Suprapubic skin (tissue), 4 donors: ENCODE data around the gene UBAC1. TPM values are rescaled to one million over a fixed set of nuclear protein-coding genes. Genes with fewer than 3 reads are reported as not detected.

ENCODE experiments used
- DNase-seq, 2 donors: peaks; one replicate each; pipeline ENCODE4 v3.0.0-alpha.2; 2019; ENCODE audit warnings: low spot score in 2 of 2
- H3K27ac ChIP-seq: fragments of 200-600 bp; sonication (generic); one replicate; pipeline ENCODE4 v1.5.1; 2019
- H3K27me3 ChIP-seq: fragments of 200-600 bp; sonication (generic); one replicate; pipeline ENCODE4 v1.5.1; 2019
- H3K36me3 ChIP-seq: fragments of 200-600 bp; sonication (generic); one replicate; pipeline ENCODE4 v1.5.1; 2019
- H3K4me1 ChIP-seq: fragments of 200-600 bp; sonication (generic); one replicate; pipeline ENCODE4 v1.5.1; 2019
- H3K4me3 ChIP-seq: fragments of 200-600 bp; sonication (generic); one replicate; pipeline ENCODE4 v1.5.1; 2019; ENCODE audit warnings: mild to moderate bottlenecking
- H3K9me3 ChIP-seq: fragments of 200-600 bp; sonication (generic); one replicate; pipeline ENCODE4 v1.5.1; 2019
- CTCF ChIP-seq, 2 donors: fragments of 200-600 bp in 1 of 2; fragments of 450-650 bp in 1 of 2; sonication (generic) in 1 of 2; IDR thresholded peaks; one replicate each; pipeline ENCODE4 v1.5.1; 2016 to 2019; ENCODE audit warnings: antibody characterized with exemption in 2 of 2, mild to moderate bottlenecking in 1 of 2, moderate library complexity in 1 of 2
- EP300 ChIP-seq: sonication (generic); formaldehyde crosslinking; IDR thresholded peaks from one replicate; pipeline ENCODE4 v1.6.1; 2017; ENCODE audit warnings: antibody characterized with exemption
- POLR2A ChIP-seq, 2 donors: fragments of 450-650 bp; IDR thresholded peaks; one replicate each; pipeline ENCODE4 v1.6.1; 2017; ENCODE audit warnings: antibody characterized with exemption in 2 of 2, mild to moderate bottlenecking in 2 of 2, moderate library complexity in 2 of 2
- POLR2AphosphoS5 ChIP-seq, 3 donors: sonication (generic); formaldehyde crosslinking; IDR thresholded peaks; one replicate each; pipeline ENCODE4 v1.6.1; 2017; ENCODE audit warnings: antibody characterized with exemption in 3 of 3
- WGBS: methylation state at CpG from one replicate; pipeline ENCODE4 v1.1.5; 2018; 5-methylcytosine and 5-hydroxymethylcytosine counted together
- total RNA-seq, 4 donors: library from RNA; depleted of rRNA; stranded (reverse); fragments of >200 nt; gene quantifications; one replicate each; pipeline ENCODE4 v1.1.0, GENCODE V29; 2016

UBAC1 gene
- total RNA-seq, 4 donors from 2014 or later: 68.2 to 94.5 (median 83.8) TPM

GRCh38 chr9:135993765-135994500, 32.8 kb upstream of the UBAC1 start:
- peaks cover 40% of the 10 kb centered on the region for H3K4me1 ChIP-seq
- no peak overlapping the region for H3K4me3 ChIP-seq
- peaks cover 15% of the 10 kb centered on the region for H3K27me3 ChIP-seq
- H3K27ac ChIP-seq: no peak overlapping the region
- no peak for TF ChIP-seq CTCF (IDR thresholded peaks at IDR 0.05)
- no peak for TF ChIP-seq POLR2A (IDR thresholded peaks at IDR 0.05)
- TF ChIP-seq EP300: no peak
- no peak for TF ChIP-seq POLR2AphosphoS5 (IDR thresholded peaks at IDR 0.05)
- DNase-seq: no peak
- WGBS: 82% methylated on average over 13 of the region's 27 CpGs
- no peaks in the 10 kb centered on the region for H3K36me3 ChIP-seq
- no peaks in the 10 kb centered on the region for H3K9me3 ChIP-seq

- Histone ChIP-seq H3K4me1 (peaks cover 40% of the 10 kb centered on the region), H3K9me3 (no peaks in the 10 kb centered on the region), H3K4me3 (peak overlapping the region; percentile 31), H3K27ac (peak overlapping the region; percentile 77), H3K36me3 (no peaks in the 10 kb centered on the region), H3K27me3 (peaks cover 21% of the 10 kb centered on the region)
- DNase-seq: no peak
- TF ChIP-seq POLR2AphosphoS5 (IDR thresholded peaks at IDR 0.05) (no peak), EP300 (no peak), POLR2A (IDR thresholded peaks at IDR 0.05) (no peak), CTCF (IDR thresholded peaks at IDR 0.05) (no peak)
- WGBS: 74% methylated on average over 4 of the region's 13 CpGs
Observed at GRCh38 chr9:135993409-135993742, 32.2 kb upstream of the UBAC1 start.

GRCh38 chr9:135992486-135993408, 31.6 kb upstream of the UBAC1 start:
- Histone ChIP-seq H3K36me3 (no peaks in the 10 kb centered on the region), H3K4me3 (peak overlapping the region; percentile 31), H3K27me3 (peaks cover 27% of the 10 kb centered on the region), H3K27ac (peak overlapping the region; percentile 77), H3K9me3 (no peaks in the 10 kb centered on the region), H3K4me1 (peaks cover 40% of the 10 kb centered on the region)
- DNase-seq: peak; percentile 86 to 90
- 6% methylated on average over 18 of the region's 32 CpGs for WGBS
- TF ChIP-seq POLR2A (IDR thresholded peaks at IDR 0.05): no peak
- peak in 1 of 3 donors; percentile 37 for TF ChIP-seq POLR2AphosphoS5 (IDR thresholded peaks at IDR 0.05)
- TF ChIP-seq CTCF (IDR thresholded peaks at IDR 0.05): no peak
- TF ChIP-seq EP300: no peak

- no peaks in the 10 kb centered on the region for H3K36me3 ChIP-seq
- H3K27me3 ChIP-seq: peaks cover 37% of the 10 kb centered on the region
- peaks cover 40% of the 10 kb centered on the region for H3K4me1 ChIP-seq
- WGBS: 79% methylated on average over 18 of the region's 18 CpGs
- no peak overlapping the region for H3K4me3 ChIP-seq
- H3K27ac ChIP-seq: peak overlapping the region; percentile 77
- H3K9me3 ChIP-seq: no peaks in the 10 kb centered on the region
- DNase-seq: no peak
- TF ChIP-seq POLR2AphosphoS5 (IDR thresholded peaks at IDR 0.05): no peak
- TF ChIP-seq EP300: no peak
- no peak for TF ChIP-seq CTCF (IDR thresholded peaks at IDR 0.05)
- TF ChIP-seq POLR2A (IDR thresholded peaks at IDR 0.05): no peak
Observed at GRCh38 chr9:135991771-135992170, 30.6 kb upstream of the UBAC1 start.
